GM12878 (cell line): ENCODE measurements around the gene PIMREG. TPM values are rescaled to one million over a fixed set of nuclear protein-coding genes. Genes with fewer than 3 reads are reported as not detected.

Source experiments
- ATAC-seq: fragments of 200-7000 bp; cut with Tn5 transposase; 3 replicates; pipeline ENCODE4 v1.9.1; 2020; ENCODE audit warnings: mild to moderate bottlenecking, moderate library complexity
- BruUV-seq: library from RNA; stranded (reverse); fragments of 400-500 nt; replicated peaks from 2 replicates; lab custom pipeline; 2021; lab: Mats Ljungman, UMichigan
- CTCF ChIA-PET: fragments of 300-600 bp; sonication (Branson Sonifier 250); formaldehyde crosslinking; extraction: SDS; loops from one replicate; lab custom pipeline; 2021; ENCODE audit warnings: inconsistent platforms; lab: Yijun Ruan, JAX
- POLR2A ChIA-PET: fragments of 350-600 bp; formaldehyde crosslinking; extraction: SDS; loops from one replicate; lab custom pipeline; 2021; ENCODE audit warnings: inconsistent platforms; lab: Charles Lee
- RAD21 ChIA-PET: fragments of 300-600 bp; sonication (Branson Sonifier 250); formaldehyde crosslinking; loops from one replicate; lab custom pipeline; 2023; ENCODE audit warnings: antibody characterized with exemption; ENCODE audit not compliant: unreplicated experiment; lab: Charles Lee
- SMC1A ChIA-PET: fragments of 300-600 bp; sonication (Branson Sonifier 250); formaldehyde crosslinking; loops from one replicate; lab custom pipeline; 2023; ENCODE audit not compliant: unreplicated experiment, uncharacterized antibody; lab: Charles Lee
- DNase-seq: peaks from one replicate; pipeline ENCODE4 v3.0.0-alpha.2; 2011; ENCODE audit warnings: low read depth, low spot score
- FAIRE-seq: peaks from 3 replicates; lab custom pipeline; 2011; peaks lifted over from hg19 to GRCh38; lab: Jason Lieb, UNC
- H2AFZ ChIP-seq: 2 replicates; pipeline ENCODE4 v1.6.0; 2011; ENCODE audit warnings: low read depth, low read length, control low read depth; ENCODE audit not compliant: control insufficient read depth
- H3K27ac ChIP-seq: 2 replicates; pipeline ENCODE4 v1.5.1; 2011; ENCODE audit warnings: control low read depth; ENCODE audit not compliant: control insufficient read depth, insufficient read depth
- H3K27me3 ChIP-seq, 2 experiments: replicated peaks in 1 of 2; 2 replicates each; pipeline versions ENCODE4 v1.6.0 to v1.6.1; 2011; ENCODE audit warnings: low read length in 1 of 2; ENCODE audit not compliant: control insufficient read depth in 2 of 2, insufficient read depth in 2 of 2
- H3K36me3 ChIP-seq, 2 experiments: 2 replicates each; pipeline ENCODE4 v1.5.1; 2011; ENCODE audit warnings: low read length in 1 of 2; ENCODE audit not compliant: control insufficient read depth in 2 of 2, insufficient read depth in 2 of 2
- H3K4me1 ChIP-seq: 2 replicates; pipeline ENCODE4 v1.6.1; 2011; ENCODE audit warnings: mild to moderate bottlenecking, low read length, moderate library complexity, mixed read lengths; ENCODE audit not compliant: control insufficient read depth, insufficient read depth
- H3K4me2 ChIP-seq: 2 replicates; pipeline ENCODE4 v1.6.0; 2011; ENCODE audit warnings: control low read depth; ENCODE audit not compliant: control insufficient read depth, insufficient read depth
- H3K4me3 ChIP-seq: fragments of 200-600 bp; sonication (generic); 2 replicates; pipeline ENCODE4 v1.5.1; 2016
- H3K79me2 ChIP-seq: 2 replicates; pipeline ENCODE4 v1.6.0; 2011; ENCODE audit warnings: low read length; ENCODE audit not compliant: control insufficient read depth, insufficient read depth
- H3K9ac ChIP-seq: 2 replicates; pipeline ENCODE4 v1.8.0; 2011; ENCODE audit warnings: low read length, control low read depth, mixed read lengths; ENCODE audit not compliant: control insufficient read depth, insufficient read depth
- H3K9me3 ChIP-seq: replicated peaks from 3 replicates; pipeline ENCODE4 v1.5.1; 2011; ENCODE audit warnings: mild to moderate bottlenecking, low read length; ENCODE audit not compliant: control insufficient read depth, insufficient read depth
- H4K20me1 ChIP-seq: 2 replicates; pipeline ENCODE4 v1.6.0; 2011; ENCODE audit not compliant: control insufficient read depth, insufficient read depth
- GABPA ChIP-seq: IDR thresholded peaks from 2 replicates; pipeline ENCODE4 v1.6.1; 2014; ENCODE audit warnings: antibody characterized with exemption, low read depth, mild to moderate bottlenecking, inconsistent platforms
- HDGF ChIP-seq: fragments of 450-650 bp; IDR thresholded peaks from 2 replicates; pipeline ENCODE4 v1.6.1; 2016; ENCODE audit warnings: antibody characterized with exemption
- NBN ChIP-seq: fragments of 450-650 bp; IDR thresholded peaks from 2 replicates; pipeline ENCODE4 v1.6.1; 2016
- NFXL1 ChIP-seq: fragments of 450-650 bp; IDR thresholded peaks from 2 replicates; pipeline ENCODE4 v1.6.1; 2017; ENCODE audit warnings: antibody characterized with exemption, mild to moderate bottlenecking, borderline replicate concordance
- NR2C1 ChIP-seq: fragments of 450-650 bp; IDR thresholded peaks from 2 replicates; pipeline ENCODE4 v1.6.1; 2017; ENCODE audit warnings: antibody characterized with exemption, mild to moderate bottlenecking, moderate library complexity
- NR2C2 ChIP-seq: IDR thresholded peaks from 2 replicates; pipeline ENCODE4 v1.6.1; 2011; ENCODE audit warnings: borderline replicate concordance, low read depth; ENCODE audit not compliant: control insufficient read depth, insufficient read length
- POLR2AphosphoS5 ChIP-seq: IDR thresholded peaks from 2 replicates; pipeline ENCODE4 v1.6.1; 2011; ENCODE audit warnings: mild to moderate bottlenecking, low read length, inconsistent platforms
- RELA ChIP-seq: fragments of 450-650 bp; IDR thresholded peaks from 2 replicates; pipeline ENCODE4 v1.8.0; 2014; ENCODE audit warnings: borderline replicate concordance; ENCODE audit not compliant: partially characterized antibody
- SPI1 ChIP-seq: IDR thresholded peaks from 2 replicates; pipeline ENCODE4 v1.6.1; 2011; ENCODE audit warnings: low read depth, mild to moderate bottlenecking, low read length, moderate library complexity, borderline replicate concordance; ENCODE audit not compliant: insufficient read depth
- TARDBP ChIP-seq: IDR thresholded peaks from 2 replicates; pipeline ENCODE4 v1.6.1; 2016; ENCODE audit warnings: borderline replicate concordance
- ZNF207 ChIP-seq: fragments of 450-650 bp; IDR thresholded peaks from 2 replicates; pipeline ENCODE4 v1.6.1; 2014; ENCODE audit warnings: antibody characterized with exemption, mild to moderate bottlenecking, borderline replicate concordance
- WGBS: methylation state at CpG from one replicate; pipeline ENCODE4 v1.1.6; 2016; ENCODE audit warnings: low lambda C conversion rate; ENCODE audit not compliant: insufficient replicate concordance, insufficient coverage; ENCODE audit errors: missing lambda C conversion rate; 5-methylcytosine and 5-hydroxymethylcytosine counted together
- in situ Hi-C: fragments of 300-500 bp; cut with MboI; formaldehyde crosslinking; loops from 9 replicates; pipeline ENCODE4 v1.14.3; 2018; ENCODE audit warnings: mixed read lengths
- intact Hi-C: fragments of 100-400 bp; cut with micrococcal nuclease; formaldehyde crosslinking; loops from one replicate; pipeline ENCODE4 v1.14.2; 2022; ENCODE audit not compliant: unreplicated experiment
- polyA plus RNA-seq, 11 experiments: library from polyadenylated mRNA; depleted of rRNA in 4 of 11; unstranded in 6 of 11; stranded (reverse) in 5 of 11; fragments of >200 nt; fragmentation: Nextera tagmentation in 4 of 11; fragmentation: Illumina TruSeq in 1 of 11; extraction: Ambion mirVana in 4 of 11; extraction: Trizol in 1 of 11; gene quantifications; 1 replicate in 1 of 11; 2 replicates in 10 of 11; pipeline versions ENCODE4 v1.2.1 to v1.2.3, GENCODE V29; 2011 to 2016; ENCODE audit warnings: inconsistent platforms in 2 of 11, missing spikeins in 2 of 11, low read depth in 1 of 11
- total RNA-seq, 4 experiments: library from RNA; depleted of rRNA in 3 of 4; stranded (reverse); fragments of >200 nt in 3 of 4; fragmentation: Illumina TruSeq in 1 of 4; extraction: Trizol in 1 of 4; gene quantifications; 2 replicates each; pipeline versions ENCODE4 v1.2.1 to v1.2.3, GENCODE V29; 2013 to 2021
- TF ChIP-seq, protein P1 (sequence below): IDR thresholded peaks from 2 replicates; pipeline ENCODE4 v1.6.1; 2011; ENCODE audit warnings: borderline replicate concordance, low read depth, mild to moderate bottlenecking, moderate library complexity, low read length; ENCODE audit not compliant: insufficient read depth, poor library complexity, severe bottlenecking
- TF ChIP-seq, protein P2 (sequence below): IDR thresholded peaks from 2 replicates; pipeline ENCODE4 v1.6.1; 2011; ENCODE audit warnings: low read depth, mild to moderate bottlenecking, low read length, moderate library complexity, borderline replicate concordance; ENCODE audit errors: extremely low read depth
- TF ChIP-seq, protein P3 (sequence below): fragments of 450-650 bp; IDR thresholded peaks from 2 replicates; pipeline ENCODE4 v1.6.1; 2017; ENCODE audit warnings: low read depth, mild to moderate bottlenecking, moderate library complexity
- TF ChIP-seq, protein P4 (sequence below): IDR thresholded peaks from 2 replicates; pipeline ENCODE4 v1.6.1; 2011; ENCODE audit warnings: low read depth, low read length, improper control_type of control experiment, borderline replicate concordance

PIMREG gene
- total and polyA plus RNA-seq, 10 of the 15 experiments (the other 5 are each of a cell fraction or from before 2014, with no cell fraction given) = 2.8 to 35.8 (median 25.2) TPM

DNA sequence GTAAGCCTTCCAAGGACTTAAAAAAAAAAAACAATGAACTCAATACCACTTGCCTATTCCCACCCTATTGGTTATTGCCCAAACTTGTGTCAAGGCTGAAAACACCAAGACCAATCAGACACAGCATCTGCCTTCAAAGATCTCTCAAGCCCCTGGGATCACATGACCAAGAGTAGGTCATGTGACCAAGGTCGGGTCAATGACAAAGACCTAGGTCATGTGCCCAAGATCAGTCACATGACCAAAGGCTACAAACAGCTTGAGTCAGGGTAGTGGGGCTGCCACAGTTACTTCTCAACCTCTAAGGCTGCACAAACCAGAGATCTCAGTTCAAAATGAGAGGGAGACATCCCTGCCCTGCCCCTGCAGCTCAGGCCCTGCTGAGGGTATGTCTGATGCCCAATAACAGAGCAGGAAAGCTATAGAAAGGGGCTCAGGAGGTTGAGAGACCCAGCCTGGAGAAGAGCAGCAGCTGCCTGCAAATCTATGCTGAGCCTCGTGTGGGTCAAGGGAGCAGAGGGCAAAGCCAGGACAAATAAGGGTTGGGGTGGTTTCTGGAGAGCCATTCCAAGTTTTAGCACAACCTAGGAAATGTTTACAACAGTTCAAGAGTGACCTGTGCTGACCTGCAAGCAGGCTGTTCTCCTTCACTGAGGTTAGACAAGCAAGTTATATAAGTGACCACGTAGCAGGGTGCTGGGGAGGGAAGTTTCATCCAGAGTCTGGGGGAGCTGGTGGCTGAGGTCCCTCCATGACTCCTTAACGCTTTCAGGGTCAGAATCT lies 48.8 kb downstream of the PIMREG start:
- H3K4me3 ChIP-seq = no peak overlapping the region
- BruUV-seq = no TSS peak
- H3K4me2 ChIP-seq = no peak overlapping the region
- H3K36me3 ChIP-seq = no peaks in the 10 kb centered on the region
- H3K79me2 ChIP-seq = no peaks in the 10 kb centered on the region
- H3K27me3 ChIP-seq = no peaks in the 10 kb centered on the region; a peak in 1 of 4 replicates
- DNase-seq = no peak
- H4K20me1 ChIP-seq = no peaks in the 10 kb centered on the region
- SMC1A ChIA-PET = no interaction called here
- RAD21 ChIA-PET = no interaction called here
- WGBS = 20% methylated on average over 4 of the region's 4 CpGs
- H3K9me3 ChIP-seq = no peaks in the 10 kb centered on the region
- ATAC-seq = no peak
- H3K4me1 ChIP-seq = peaks cover 14% of the 10 kb centered on the region
- CTCF ChIA-PET = interaction anchor here (1.1 kb wide), 1 partner anchor 20 kb away, joined by 4 read pairs; no protein-coding TSS in a partner anchor
- POLR2A ChIA-PET = interaction anchor here (0.7 kb wide), 1 partner anchor 467 kb away, joined by 4 read pairs; no protein-coding TSS in a partner anchor
- no peak for FAIRE-seq
- in situ Hi-C loops (no loop called here), intact Hi-C loops (no loop called here)
- no peak overlapping the region for H3K27ac ChIP-seq
- H2AFZ ChIP-seq = no peak overlapping the region
- H3K9ac ChIP-seq = no peak overlapping the region
- TF ChIP-seq TARDBP (no peak), NR2C1 (no peak), RELA (no peak), ZNF207 (no peak), NR2C2 (no peak), HDGF (no peak), NBN (no peak), GABPA (no peak), SPI1 (no peak), POLR2AphosphoS5 (no peak), NFXL1 (no peak)
- TF ChIP-seq, protein P1, sequence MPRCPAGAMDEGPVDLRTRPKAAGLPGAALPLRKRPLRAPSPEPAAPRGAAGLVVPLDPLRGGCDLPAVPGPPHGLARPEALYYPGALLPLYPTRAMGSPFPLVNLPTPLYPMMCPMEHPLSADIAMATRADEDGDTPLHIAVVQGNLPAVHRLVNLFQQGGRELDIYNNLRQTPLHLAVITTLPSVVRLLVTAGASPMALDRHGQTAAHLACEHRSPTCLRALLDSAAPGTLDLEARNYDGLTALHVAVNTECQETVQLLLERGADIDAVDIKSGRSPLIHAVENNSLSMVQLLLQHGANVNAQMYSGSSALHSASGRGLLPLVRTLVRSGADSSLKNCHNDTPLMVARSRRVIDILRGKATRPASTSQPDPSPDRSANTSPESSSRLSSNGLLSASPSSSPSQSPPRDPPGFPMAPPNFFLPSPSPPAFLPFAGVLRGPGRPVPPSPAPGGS = no peak
- TF ChIP-seq, protein P2, sequence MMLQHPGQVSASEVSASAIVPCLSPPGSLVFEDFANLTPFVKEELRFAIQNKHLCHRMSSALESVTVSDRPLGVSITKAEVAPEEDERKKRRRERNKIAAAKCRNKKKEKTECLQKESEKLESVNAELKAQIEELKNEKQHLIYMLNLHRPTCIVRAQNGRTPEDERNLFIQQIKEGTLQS = peak; percentile 72; the same call in 1 of the 2 replicates
- TF ChIP-seq, protein P3, sequence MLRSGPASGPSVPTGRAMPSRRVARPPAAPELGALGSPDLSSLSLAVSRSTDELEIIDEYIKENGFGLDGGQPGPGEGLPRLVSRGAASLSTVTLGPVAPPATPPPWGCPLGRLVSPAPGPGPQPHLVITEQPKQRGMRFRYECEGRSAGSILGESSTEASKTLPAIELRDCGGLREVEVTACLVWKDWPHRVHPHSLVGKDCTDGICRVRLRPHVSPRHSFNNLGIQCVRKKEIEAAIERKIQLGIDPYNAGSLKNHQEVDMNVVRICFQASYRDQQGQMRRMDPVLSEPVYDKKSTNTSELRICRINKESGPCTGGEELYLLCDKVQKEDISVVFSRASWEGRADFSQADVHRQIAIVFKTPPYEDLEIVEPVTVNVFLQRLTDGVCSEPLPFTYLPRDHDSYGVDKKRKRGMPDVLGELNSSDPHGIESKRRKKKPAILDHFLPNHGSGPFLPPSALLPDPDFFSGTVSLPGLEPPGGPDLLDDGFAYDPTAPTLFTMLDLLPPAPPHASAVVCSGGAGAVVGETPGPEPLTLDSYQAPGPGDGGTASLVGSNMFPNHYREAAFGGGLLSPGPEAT = no peak
- TF ChIP-seq, protein P4, sequence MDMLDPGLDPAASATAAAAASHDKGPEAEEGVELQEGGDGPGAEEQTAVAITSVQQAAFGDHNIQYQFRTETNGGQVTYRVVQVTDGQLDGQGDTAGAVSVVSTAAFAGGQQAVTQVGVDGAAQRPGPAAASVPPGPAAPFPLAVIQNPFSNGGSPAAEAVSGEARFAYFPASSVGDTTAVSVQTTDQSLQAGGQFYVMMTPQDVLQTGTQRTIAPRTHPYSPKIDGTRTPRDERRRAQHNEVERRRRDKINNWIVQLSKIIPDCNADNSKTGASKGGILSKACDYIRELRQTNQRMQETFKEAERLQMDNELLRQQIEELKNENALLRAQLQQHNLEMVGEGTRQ = peak; percentile 42; the same call in 1 of the 2 replicates
